GM18858 (cell line): ENCODE measurements around the gene FUT4.
"Not testable (repeated sequence)": the region's sequence is repeated elsewhere in the genome, so short reads cannot be mapped to it uniquely, and the experiment has no call there.

Source experiments
- ATAC-seq: cut with Tn5 transposase; IDR thresholded peaks from one replicate; pipeline ENCODE4 v1.9.1; 2021; ENCODE audit not compliant: unreplicated experiment

The FUT4 gene

GRCh38 chr11:94543695-94544645 is at the start of gene FUT4:
TSS of gene FUT4 (plus strand) at chr11:94543921. CDS start at chr11:94544134, 213 bp downstream.
- ATAC-seq: peak; percentile 81

- ATAC-seq: peak; percentile 41
Observed at GRCh38 chr11:94494126-94494680, 49.5 kb upstream of the FUT4 start.

- no peak for ATAC-seq
Observed at GRCh38 chr11:94500181-94500580, 43.5 kb upstream of the FUT4 start.

- no peak for ATAC-seq
Observed at GRCh38 chr11:94501522-94501921, 42.2 kb upstream of the FUT4 start.

GRCh38 chr11:94504689-94505293 is 38.9 kb upstream of the FUT4 start:
- peak; percentile 45 for ATAC-seq

- not testable (repeated sequence) for ATAC-seq
Observed at GRCh38 chr11:94506513-94506912, 37.2 kb upstream of the FUT4 start.

- ATAC-seq: no peak
Observed at GRCh38 chr11:94507485-94507884, 36.2 kb upstream of the FUT4 start.

- ATAC-seq: peak; percentile 70
Observed at GRCh38 chr11:94511932-94512781, 31.6 kb upstream of the FUT4 start, which contains the start of gene C11orf97. TSS of gene C11orf97 (plus strand) at chr11:94512461. CDS start at chr11:94512529, 68 bp downstream.

- ATAC-seq: no peak
Observed at GRCh38 chr11:94513091-94513490, 30.6 kb upstream of the FUT4 start.

- ATAC-seq: no peak
Observed at GRCh38 chr11:94515398-94515797, 28.3 kb upstream of the FUT4 start.

- ATAC-seq: no peak
Observed at GRCh38 chr11:94516725-94517124, 27.0 kb upstream of the FUT4 start.

GRCh38 chr11:94518300-94518699 is 25.4 kb upstream of the FUT4 start:
- no peak for ATAC-seq

GRCh38 chr11:94519478-94520084 is 24.1 kb upstream of the FUT4 start:
- ATAC-seq: no peak

GRCh38 chr11:94521684-94522083 is 22.0 kb upstream of the FUT4 start:
- peak; percentile 53 for ATAC-seq

- no peak for ATAC-seq
Observed at GRCh38 chr11:94524341-94524740, 19.4 kb upstream of the FUT4 start.

- ATAC-seq: no peak
Observed at GRCh38 chr11:94525546-94526324, 18.0 kb upstream of the FUT4 start.

GRCh38 chr11:94526645-94527438 is 16.9 kb upstream of the FUT4 start:
- ATAC-seq: no peak

- ATAC-seq: no peak
Observed at GRCh38 chr11:94528551-94528950, 15.2 kb upstream of the FUT4 start.

- ATAC-seq: no peak
Observed at GRCh38 chr11:94532211-94532610, 11.5 kb upstream of the FUT4 start.
